ENCODE data around the gene PAM16. TPM values are rescaled to one million over a fixed set of nuclear protein-coding genes. Genes with fewer than 3 reads are reported as not detected.
A peak's percentile ranks its signal among the peaks of the same experiment; 100 is the strongest.

PAM16 gene
- total and polyA plus RNA-seq, 9 of the 15 experiments (the other 6 are each of a cell fraction or from before 2014, with no cell fraction given) = 38.7 to 273 (median 79.3) TPM

- peaks cover 61% of the 10 kb centered on the region; the same call in 2 of the 3 replicates for H3K36me3 ChIP-seq (ENCODE audit: control insufficient read depth, insufficient read depth, low read length)
- H3K9ac ChIP-seq (ENCODE audit: insufficient read depth in 1 of 2, low read depth in 2 of 2, low read length in 2 of 2) = peak overlapping the region in 1 of 2 experiments; percentile 68; a peak in 1 of 4 replicates
- H3K4me1 ChIP-seq (replicated peaks in 1 of 2; ENCODE audit: control insufficient read depth in 2 of 2, insufficient read depth in 2 of 2, low read length in 2 of 2) = peaks cover 0 to 47% of the 10 kb centered on the region in 2 experiments; a peak in 2 of 5 replicates
- ATAC-seq (peak; percentile 97), DNase-seq (ENCODE audit: extremely low read depth in 1 of 4, low spot score in 3 of 4) (peak; percentile 63 to 79 (median 74)), FAIRE-seq (peak; percentile 55)
- no peaks in the 10 kb centered on the region for H3K27me3 ChIP-seq (ENCODE audit: control insufficient read depth in 2 of 2, insufficient read depth in 2 of 2, low read length in 2 of 2)
- H4K20me1 ChIP-seq (replicated peaks; ENCODE audit: control insufficient read depth, insufficient read depth, low read length) = no peaks in the 10 kb centered on the region
- no peak overlapping the region for H3K27ac ChIP-seq (ENCODE audit: extremely low read depth, low read depth, low read length)
- ChIA-PET CTCF (ENCODE audit: low intra/inter-chr PET ratio) (interaction anchor here (4.1 kb wide), 1 partner anchor 42 kb away, joined by 70 read pairs; no protein-coding TSS in a partner anchor), POLR2A (interaction anchor here (1.3 to 1.8 kb wide), 2 partner anchors 42 kb away, joined by 5 to 9 read pairs; no protein-coding TSS in a partner anchor)
- no peak overlapping the region for H3K4me2 ChIP-seq (ENCODE audit: insufficient read depth, low read length)
- BruUV-seq (replicated peaks) = no TSS peak
- no peaks in the 10 kb centered on the region for H3K9me1 ChIP-seq (ENCODE audit: control insufficient read depth, insufficient read depth, low read length)
- H3K4me3 ChIP-seq = no peak overlapping the region
- intact Hi-C loops (cut with micrococcal nuclease) (no loop called here), in situ Hi-C loops (cut with MboI) (loop anchor here (5.0 kb wide), 1 partner anchor 42 kb away; no protein-coding TSS in a partner anchor)
- no peak overlapping the region for H2AFZ ChIP-seq (ENCODE audit: low read depth, low read length)
- no peaks in the 10 kb centered on the region for H3K79me2 ChIP-seq (ENCODE audit: control insufficient read depth, insufficient read depth, low read length)
- H3K9me3 ChIP-seq (replicated peaks; ENCODE audit: control insufficient read depth, insufficient read depth, low read depth, low read length) = no peaks in the 10 kb centered on the region
- 41% methylated on average over 6 of the region's 11 CpGs for WGBS (ENCODE audit: insufficient coverage, low coverage, missing lambda C conversion rate)
- TF ChIP-seq RAD51 (IDR thresholded peaks at IDR 0.05; ENCODE audit: borderline replicate concordance, low read depth) (no peak), PRDM10 (IDR thresholded peaks at IDR 0.05; ENCODE audit: partially characterized antibody) (no peak), HMGN3 (IDR thresholded peaks at IDR 0.05; ENCODE audit: borderline replicate concordance, extremely low read depth, insufficient read length, low read depth, low read length) (peak; percentile 18), CHD4 (IDR thresholded peaks at IDR 0.05; ENCODE audit: insufficient read depth, insufficient replicate concordance, low read depth, low read length, poor library complexity, severe bottlenecking) (no peak), NCOA6 (IDR thresholded peaks at IDR 0.05) (no peak), SFPQ (IDR thresholded peaks at IDR 0.05; ENCODE audit: low read depth, low read length) (no peak), ELF4 (CRISPR knock-in tag; IDR thresholded peaks at IDR 0.05) (no peak), PRMT5 (CRISPR knock-in tag; IDR thresholded peaks at IDR 0.05) (no peak), CBFA2T2 (conservative IDR thresholded peaks at IDR 0.05) (no peak), SETDB1 (IDR thresholded peaks at IDR 0.05; ENCODE audit: low read length) (no peak), VEZF1 (CRISPR knock-in tag; IDR thresholded peaks at IDR 0.05) (peak; percentile 65), BMI1 (IDR thresholded peaks at IDR 0.05; ENCODE audit: low read length) (no peak), PKNOX1 (IDR thresholded peaks at IDR 0.05) (0 out of 2 replicates have a peak, but pooled peaks have one; percentile 30), HOXB6 (CRISPR knock-in tag; IDR thresholded peaks at IDR 0.05; ENCODE audit: borderline replicate concordance) (no peak)
Observed at GRCh38 chr16:4360538-4361021, 9.5 kb upstream of the PAM16 start.

All from K562 (cell line).